GM19468 (cell line): ENCODE results near the gene GRPEL1.
"Not testable (repeated sequence)": the region's sequence is repeated elsewhere in the genome, so short reads cannot be mapped to it uniquely, and the experiment has no call there.

Experiments used
- ATAC-seq: cut with Tn5 transposase; IDR thresholded peaks from one replicate; pipeline ENCODE4 v1.9.1; 2021; ENCODE audit warnings: mild to moderate bottlenecking, moderate library complexity, moderate number of reproducible peaks; ENCODE audit not compliant: unreplicated experiment; ENCODE audit errors: extremely low read depth

The GRPEL1 gene

DNA sequence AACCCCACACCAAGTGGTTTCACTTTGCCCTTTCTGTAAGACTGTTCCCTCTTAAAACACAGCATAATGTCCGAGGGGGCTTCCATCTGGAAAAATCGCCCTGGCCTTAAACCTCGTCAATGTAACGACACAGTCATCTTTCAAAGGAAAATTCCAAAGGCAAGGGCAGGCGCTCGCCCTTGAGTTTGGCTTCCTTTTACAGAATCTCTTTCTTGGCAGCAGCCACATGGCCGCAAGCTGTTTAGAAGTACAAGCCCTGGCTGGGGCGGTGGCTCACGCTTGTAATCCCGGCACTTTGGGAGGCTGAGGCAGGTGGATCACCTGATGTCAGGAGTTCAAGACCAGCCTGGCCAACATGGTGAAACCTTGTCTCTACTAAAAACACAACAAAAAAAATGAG, 27.1 kb upstream of the GRPEL1 start:
- ATAC-seq, result no peak

DNA sequence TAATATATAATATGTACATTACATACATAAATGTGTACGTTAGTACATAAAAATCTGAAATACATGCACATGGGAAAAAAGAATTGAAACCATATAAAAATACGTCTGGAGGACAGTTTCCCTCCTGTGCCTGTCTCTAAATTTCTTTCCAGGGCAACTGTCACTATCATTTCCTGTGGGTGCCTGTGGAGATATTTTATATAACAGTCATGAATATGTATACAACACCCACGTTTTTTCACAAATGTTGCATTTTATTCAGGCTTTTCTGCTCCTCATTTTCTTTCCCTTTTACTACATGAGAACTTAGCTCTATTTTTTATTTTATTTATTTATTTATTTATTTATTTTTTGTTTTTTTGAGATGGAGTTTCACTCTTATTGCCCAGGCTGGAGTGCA, 24.2 kb upstream of the GRPEL1 start:
- no peak for ATAC-seq

DNA sequence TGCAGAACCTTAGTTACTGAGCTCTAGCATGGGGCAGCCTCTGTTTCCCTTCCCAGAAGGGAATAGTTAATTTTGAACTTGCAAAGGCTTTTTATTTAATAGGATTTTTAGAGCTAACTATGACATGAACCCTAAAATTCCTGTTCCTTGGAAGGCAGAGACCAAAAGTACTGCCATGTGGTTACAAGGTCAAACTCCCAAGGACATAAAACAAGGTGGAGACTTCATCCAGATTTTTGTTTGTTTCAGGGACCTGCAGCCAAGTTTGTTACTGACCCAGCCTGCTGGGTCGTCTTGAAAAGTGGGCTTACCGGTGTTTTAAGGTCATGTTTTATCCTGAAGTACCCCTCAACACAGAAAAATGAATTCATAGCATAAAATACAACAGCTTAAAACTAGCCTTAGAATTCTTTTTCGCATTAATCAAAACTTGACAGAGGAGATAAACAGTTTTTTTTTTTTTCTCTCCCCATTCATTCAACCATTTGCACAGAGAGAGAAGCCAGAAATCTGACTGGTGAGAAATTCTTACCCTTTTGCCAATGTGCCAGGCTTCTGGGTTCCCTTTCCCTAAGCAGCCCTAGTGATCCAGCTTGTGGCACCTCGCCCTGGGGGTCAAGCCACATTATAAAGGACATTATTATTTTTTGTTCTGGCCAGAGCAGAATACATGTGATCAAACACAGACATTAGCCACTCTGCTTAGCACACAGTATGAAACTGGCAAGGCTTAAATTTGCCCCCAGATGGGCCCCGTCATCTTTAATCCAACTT, 21.5 kb upstream of the GRPEL1 start:
- no peak for ATAC-seq

DNA sequence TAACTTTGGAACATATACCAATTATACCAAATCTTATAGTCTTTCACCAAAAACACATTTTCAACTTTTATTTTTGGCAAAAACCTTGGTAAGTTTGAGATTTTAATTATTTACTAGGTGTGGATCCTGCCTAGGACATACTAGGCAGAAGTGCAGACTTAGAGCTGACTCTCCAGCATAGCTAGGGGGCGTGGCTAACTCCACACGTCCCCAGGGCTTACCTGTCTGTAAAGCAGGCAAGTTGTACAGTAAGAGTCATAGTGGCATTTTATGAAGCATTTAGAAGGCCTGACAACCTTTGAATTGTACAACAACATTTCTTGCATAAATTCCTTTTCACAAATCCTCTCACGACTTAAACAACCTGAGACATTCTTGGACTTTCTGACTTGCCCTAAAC, 19.2 kb upstream of the GRPEL1 start:
- ATAC-seq, result no peak

DNA sequence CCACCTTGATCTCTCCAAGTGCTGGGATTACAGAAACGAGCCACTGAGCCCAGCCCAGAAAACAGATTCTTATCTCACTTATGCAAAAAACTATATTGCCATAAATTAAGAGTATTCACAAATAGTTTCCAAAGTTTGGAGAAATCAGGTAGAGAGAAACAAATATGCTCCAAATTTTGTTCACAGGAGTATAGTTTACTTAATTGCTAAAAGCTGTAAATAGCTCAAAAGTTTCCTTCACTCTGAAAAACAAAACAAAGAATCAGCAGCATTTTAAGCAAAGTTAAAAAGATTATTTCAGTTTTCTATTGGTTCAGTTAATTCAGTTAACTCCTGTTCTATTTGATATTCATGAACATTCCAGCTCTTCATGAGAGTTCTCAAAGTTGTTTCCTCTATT, 18.5 kb upstream of the GRPEL1 start:
- ATAC-seq, result no peak

DNA sequence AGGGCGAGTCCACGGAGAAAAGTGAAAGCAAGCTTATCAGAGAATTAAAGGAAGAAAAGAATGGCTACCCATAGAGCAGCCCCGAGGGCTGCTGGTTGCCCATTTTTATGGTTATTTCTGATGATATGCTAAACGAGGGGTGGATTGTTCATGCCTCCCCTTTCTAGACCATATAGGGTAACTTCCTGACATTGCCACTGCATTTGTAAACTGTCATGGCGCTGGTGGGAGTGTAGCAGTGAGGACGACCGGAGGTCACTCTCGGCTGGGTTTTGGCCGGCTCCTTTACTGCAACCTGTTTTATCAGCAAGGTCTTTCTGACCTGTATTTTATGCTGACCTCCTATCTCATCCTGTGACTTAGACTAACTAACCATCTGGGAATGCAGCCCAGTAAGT, 16.7 kb upstream of the GRPEL1 start:
- ATAC-seq, result not testable (repeated sequence)

DNA sequence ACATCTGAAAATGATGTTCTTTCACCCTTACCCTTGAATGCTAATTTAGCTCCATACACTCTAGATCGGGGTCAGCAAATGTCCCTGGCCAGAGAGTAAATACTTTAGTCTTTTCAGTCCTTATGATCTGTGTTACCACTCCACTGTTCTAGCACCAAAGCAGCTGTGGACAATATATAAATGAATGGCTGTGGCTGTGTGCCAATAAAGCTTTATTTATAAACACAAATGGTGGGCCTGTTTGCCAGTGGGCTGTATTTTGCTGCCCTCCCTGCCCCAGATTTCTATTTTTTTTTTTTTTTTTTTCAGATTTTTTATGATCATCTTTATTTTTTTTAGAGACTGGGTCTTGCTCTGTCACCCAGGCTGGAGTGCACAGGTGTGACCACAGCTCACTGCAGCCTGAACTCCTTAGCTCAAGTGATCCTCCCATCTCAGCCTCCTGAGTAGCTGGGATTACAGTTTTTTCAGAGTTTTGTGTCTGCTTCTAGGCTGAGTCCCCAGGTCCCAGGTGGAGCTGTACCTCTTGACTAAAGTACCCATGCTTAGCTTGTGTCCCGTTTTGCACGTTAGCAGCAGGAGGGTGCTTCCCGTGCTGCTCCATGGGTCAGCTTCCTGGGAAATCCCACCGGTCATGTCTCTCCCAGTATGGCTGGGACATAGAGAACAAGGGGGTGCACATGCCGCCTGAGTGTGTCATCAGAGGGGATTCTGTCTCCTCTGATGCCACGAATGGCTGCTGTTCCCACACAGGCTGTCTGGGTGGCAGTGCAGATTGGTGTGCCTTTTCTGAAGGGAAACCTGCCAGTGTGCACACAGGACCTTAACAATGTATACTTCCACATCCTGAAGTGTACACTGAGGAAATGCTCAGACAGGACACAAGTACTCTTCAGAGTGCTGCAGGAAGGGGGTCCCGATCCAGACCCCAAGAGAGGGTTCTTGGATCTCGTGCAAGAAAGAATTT, 16.0 kb upstream of the GRPEL1 start:
- no peak for ATAC-seq

DNA sequence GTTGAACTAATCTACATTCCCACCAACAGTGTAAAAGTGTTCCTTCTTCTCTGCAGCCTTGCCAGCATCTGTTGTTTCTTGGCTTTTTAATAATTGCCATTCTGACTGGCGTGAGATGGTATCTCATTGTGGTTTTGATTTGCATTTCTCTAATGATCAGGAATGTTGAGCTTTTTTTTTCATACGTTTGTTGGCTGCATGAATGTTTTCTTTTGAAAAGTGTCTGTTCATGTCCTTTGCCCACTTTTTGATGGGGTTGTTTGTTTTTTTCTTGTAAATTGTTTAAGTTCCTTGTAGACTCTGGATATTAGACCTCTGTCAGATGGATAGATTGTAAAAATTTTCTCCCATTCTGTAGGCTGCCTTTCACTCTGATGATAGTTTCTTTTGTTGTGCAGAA, 12.0 kb upstream of the GRPEL1 start:
- ATAC-seq, result not testable (repeated sequence)

DNA sequence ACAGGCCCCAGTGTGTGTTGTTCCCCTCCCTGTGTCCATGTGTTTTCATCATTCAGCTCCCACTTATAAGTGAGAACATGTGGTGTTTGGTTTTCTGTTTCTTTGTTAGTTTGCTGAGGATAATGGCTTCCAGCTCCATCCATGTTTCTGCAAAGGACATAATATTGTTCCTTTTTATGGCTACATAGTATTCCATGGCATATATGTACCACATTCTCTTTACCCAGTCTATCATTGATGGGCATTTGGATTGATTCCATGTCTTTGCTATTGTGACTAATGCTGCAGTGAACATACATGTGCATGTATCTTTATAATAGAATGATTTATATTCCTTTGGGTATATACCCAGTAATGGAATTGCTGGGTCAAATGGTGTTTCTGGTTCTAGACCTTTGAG, 11.6 kb upstream of the GRPEL1 start:
- not testable (repeated sequence) for ATAC-seq

DNA sequence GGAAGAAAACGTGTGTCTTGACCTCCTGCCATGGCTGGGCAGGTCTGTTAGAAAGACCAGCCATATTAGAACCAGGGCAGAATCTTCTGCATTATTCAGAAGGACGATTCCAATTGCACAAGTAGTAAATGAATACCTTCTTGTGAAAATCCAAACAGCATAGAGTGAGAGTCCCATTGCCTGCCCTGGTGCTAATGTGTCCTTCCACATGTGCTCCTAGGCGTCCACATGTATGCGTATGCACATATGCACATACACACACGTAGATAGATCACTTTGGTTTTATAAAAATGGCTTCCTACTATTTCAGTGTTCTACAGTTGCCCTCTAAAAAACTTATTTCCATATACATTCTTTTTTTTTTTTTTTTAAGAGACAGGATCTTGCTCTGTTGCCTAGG, 10.2 kb upstream of the GRPEL1 start:
- no peak for ATAC-seq

DNA sequence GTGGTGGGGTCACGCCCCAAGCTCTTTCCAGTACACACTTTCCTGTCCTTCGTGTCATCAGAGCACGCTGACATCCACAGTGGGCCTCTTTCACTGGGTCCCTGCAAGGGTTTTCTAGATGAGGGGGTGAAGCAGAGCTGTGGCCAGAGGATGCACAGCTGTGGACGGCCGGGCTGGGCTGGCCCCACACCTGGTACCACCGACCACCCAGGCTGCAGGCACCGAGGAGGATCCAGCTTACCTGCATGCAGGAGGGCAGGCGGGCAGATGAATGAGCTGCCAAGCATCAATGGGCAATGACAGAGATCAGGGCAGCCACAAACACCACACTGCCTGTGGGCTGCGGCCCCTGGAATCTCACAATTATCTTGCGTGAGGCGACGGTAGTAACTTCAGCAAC, 9.5 kb upstream of the GRPEL1 start:
- ATAC-seq, result no peak

DNA sequence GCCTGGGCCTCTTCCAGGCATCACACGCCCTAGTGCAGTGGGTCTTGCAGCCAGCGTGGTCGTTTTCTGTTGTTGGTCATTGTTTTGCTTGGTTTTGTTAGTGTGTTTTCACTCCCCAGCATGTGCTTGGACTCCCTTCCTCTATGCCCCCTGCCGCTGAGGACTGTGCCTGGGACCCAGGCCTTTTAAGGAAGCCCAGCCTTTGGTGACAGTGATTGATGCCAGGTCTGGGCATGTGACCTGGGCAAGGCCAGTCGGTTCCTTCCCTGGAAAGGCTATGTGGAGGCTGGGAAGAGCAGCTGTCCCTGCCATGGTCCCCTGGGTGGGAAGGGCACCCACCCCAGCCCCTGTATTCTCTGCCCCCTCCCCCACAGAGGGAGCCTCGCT, 8.8 kb upstream of the GRPEL1 start:
- ATAC-seq, result no peak

DNA sequence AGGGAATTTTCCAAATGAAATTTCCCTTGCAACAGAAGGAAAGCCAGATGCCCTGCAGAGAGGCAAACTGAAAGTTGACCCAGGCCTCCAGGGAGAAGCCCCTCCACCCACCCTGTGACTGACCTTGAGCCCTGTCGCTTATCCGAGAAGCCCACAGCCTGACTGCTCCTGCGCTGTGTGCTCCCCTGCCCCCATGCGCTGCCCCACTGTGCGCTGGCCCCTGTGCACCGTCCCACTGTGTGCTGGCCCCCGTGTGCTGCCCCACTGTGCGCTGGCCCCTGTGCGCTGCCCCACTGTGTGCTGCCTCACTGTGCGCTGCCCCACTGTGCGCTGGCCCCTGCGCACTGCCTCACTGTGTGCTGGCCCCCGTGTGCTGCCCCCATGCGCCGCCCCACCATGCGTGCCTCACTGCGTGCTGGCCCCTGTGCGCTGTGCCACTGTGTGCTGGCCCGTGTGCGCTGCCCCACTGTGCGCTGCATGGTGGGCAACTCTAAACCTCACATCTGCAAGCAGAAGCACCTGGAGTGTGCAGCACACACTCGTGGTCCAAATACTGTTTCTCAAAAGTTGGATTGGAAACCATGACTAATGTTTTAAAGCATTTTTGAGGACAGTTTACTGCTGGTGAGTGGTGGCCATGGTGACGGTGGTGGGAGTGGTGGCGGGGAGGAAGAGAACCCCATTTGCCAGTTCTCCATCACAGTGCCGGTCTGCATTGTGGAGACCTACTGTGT, 8.3 kb upstream of the GRPEL1 start:
- ATAC-seq, result no peak

DNA sequence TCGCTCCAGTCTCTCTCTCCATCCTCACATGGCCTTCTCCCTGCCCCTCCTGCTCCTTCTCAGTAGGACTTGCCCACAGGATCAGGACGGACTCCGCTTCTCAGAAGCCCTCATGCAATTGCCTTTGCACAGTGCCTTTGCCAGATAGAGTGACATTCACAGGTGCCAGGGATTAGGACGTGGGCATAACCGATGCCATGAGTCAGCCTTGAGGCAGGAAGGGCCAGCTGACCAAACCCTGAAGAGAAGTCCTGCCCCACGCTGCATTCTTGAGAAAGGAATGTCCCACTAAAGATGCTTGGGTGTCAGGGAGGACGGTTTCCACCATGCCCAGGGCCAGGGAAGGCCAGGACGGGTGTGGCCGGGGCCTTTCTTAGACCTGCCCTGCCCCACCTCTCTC, 6.6 kb upstream of the GRPEL1 start:
- ATAC-seq, result no peak

DNA sequence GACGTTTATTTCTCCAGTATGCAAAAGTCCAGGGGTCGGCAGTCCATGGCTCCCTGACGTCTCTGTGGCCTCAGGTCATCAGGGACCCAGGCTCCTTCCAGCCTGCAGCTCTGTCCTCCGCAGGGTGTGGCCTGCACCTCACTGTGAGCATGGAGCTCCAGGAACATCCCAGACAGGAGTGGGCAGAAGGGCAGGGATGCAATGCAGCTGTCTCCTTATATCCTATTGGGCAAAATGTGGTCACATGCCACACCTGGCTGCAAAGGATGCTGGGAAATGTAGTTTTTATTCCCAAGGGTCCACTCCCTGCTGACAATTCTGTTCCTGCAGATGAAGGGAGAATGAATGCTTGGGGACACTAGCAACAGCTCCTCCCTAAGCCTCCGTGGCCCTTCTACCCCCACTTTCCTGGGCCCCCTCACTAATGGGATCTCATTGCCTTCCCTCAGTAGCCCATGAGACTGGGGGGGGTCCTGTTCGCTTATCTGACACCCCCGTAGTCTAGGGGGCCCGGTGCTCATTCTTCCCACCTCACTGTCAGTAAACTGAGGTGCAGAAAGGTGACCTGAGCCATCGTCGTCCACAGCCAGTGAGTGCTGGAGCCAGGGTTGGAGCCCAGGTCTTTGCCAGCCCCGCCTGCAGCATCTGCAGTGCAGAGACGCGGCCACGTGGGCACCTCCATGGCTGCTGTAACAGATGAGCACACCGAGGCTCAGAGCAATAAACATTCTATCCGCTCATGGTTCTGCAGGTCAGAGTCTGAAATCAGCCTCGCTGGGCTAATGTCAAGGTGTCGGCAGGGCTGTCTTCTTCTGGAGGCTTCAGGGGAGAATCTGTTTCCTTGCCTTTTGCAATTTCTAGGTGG, 5.9 kb upstream of the GRPEL1 start:
- ATAC-seq, result no peak

DNA sequence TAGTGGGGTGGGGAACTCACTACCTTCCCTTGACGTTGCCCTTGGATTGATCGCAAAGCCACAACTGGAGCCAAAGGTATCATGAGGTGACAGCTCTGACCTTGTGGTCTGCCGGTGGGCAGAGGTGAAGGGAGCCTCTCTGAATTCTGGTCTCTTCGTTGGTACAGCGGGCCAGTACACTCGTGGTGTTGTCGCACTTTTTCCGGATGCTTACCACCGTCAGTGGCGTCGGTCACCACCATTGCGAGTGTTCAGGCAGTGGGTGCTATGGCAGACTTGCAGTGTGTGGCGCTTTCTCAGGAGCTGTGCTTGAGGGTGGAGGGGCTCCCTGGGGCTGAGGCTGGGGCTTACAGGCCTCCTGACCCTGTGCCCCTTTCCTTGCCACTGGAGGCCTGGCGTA, 5.2 kb upstream of the GRPEL1 start:
- no peak for ATAC-seq

DNA sequence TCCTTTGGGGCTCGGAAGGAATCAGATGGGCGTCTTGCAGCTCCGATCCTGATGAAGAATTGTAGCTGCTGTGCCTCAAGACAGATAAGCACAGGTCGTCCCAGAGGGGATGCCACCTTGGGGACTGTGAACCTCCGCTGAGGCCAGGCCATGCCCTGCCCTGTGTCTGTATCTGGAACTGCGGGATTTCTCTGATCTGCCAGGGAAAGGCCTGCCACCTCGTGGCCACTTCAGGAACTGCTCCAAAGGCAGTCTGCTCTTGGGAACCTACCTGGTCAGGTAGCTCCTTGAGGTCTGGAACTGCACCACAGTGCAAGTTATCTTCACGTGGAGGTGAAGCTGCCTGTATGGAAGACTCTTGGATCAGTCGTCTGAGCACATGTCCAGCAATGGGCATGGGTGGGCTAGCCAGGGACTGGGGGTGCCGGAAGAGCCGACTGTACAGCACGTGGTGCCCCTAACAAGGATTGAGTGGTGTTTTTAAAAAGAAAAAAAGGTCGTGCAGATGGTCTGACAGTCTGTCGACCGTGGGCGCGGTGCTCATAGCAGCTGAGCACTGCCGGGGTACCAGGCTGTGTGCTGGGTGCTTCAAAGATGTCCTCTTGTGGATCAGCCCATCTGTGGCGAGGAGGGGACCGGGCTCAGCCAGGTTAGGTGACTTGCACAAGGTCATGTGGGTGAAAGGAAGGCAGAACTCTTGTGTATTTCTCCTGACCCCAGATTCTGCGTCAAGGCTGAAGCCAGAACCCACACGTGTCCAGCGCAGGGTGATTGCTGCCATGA, 3.1 kb upstream of the GRPEL1 start:
- ATAC-seq, result no peak

DNA sequence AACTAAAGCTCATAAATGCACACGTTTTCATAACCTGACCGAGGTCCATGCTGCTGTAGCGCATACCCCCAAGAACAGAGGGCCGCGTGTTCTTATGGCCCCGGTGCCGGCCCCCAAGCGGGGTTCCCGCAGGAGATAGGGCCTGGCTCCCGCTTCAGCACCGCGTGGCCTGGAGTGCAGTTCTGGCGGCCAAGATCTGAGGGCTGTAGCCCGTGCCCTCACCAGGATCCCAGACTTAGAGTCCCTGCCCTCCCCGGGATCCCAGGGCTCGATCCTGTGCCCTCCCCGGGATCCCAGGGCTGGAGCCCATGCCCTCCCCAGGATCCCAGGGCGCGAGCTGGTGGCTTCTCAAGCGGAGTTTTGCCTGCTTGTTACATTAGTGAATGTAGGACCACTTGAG, 1.0 kb upstream of the GRPEL1 start:
- ATAC-seq, result no peak

DNA sequence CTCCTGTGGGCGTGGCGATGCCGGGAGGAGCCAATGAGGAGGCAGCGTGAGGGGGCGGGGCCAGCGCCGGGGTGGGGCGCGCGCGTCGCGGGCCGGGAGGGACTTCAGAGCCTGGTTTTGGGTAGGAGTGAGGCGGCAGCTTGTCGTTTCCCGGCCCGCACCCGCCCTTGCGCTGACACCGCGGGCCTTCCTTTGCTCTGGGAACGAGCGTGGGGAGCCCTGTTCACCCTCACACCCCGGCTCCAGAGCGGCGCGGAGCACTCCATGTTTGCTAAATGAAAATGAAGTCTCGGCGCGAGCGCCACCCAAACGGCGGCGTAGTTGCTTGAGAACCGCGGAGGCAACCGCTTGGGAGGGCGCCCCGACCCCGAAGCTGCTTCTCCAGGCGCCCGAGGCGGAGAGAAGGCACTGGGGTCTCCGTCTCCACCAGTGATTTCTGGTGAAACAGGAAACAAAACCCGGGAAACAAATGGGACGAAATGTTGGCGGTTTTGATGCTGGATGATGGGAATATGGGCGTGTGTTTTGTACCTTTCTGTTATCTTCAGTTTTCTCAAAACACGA, 497 bp upstream of the GRPEL1 start:
- no peak for ATAC-seq
